ENCODE data around the gene RSPO3. TPM values are rescaled to one million over a fixed set of nuclear protein-coding genes. Genes with fewer than 3 reads are reported as not detected.
A peak's percentile ranks its signal among the peaks of the same experiment; 100 is the strongest.

RSPO3 gene
- total RNA-seq, 4 donors from 2014 or later: 61.0 to 117 (median 79.6) TPM

- TF ChIP-seq CTCF (IDR thresholded peaks at IDR 0.05): no peak
- no peak for TF ChIP-seq POLR2A (IDR thresholded peaks at IDR 0.05)
- TF ChIP-seq EP300 (IDR thresholded peaks at IDR 0.05): no peak
- no peak for TF ChIP-seq POLR2AphosphoS5 (IDR thresholded peaks at IDR 0.05)
- Histone ChIP-seq H3K36me3 (peaks cover 0 to 3% of the 10 kb centered on the region in 2 donors), H3K27me3 (no peaks in the 10 kb centered on the region), H3K4me3 (no peak overlapping the region), H3K4me1 (peaks cover 4 to 33% (median 18%) of the 10 kb centered on the region in 3 donors), H3K27ac (peak overlapping the region in 1 of 4 donors; percentile 9), H3K9me3 (no peaks in the 10 kb centered on the region)
- 71 to 100% methylated on average over 1 of the region's 1 CpG for WGBS, 2 donors (ENCODE audit: low coverage in 1 of 2)
- ATAC-seq: no peak
Observed at GRCh38 chr6:127188744-127189143, 70.3 kb downstream of the RSPO3 start.

- no peaks in the 10 kb centered on the region for H3K36me3 ChIP-seq
- H3K4me3 ChIP-seq: no peak overlapping the region
- H3K9me3 ChIP-seq: no peaks in the 10 kb centered on the region
- ATAC-seq: no peak
- no peaks in the 10 kb centered on the region for H3K27me3 ChIP-seq
- H3K27ac ChIP-seq: no peak overlapping the region
- TF ChIP-seq POLR2A (IDR thresholded peaks at IDR 0.05) (no peak), CTCF (IDR thresholded peaks at IDR 0.05) (peak; percentile 22 to 48 (median 37))
- peaks cover 4 to 35% (median 16%) of the 10 kb centered on the region in 3 donors for H3K4me1 ChIP-seq
- 32 to 36% methylated on average over 2 of the region's 2 CpGs for WGBS, 2 donors (ENCODE audit: low coverage in 1 of 2)
Observed at GRCh38 chr6:127190552-127190951, 72.1 kb downstream of the RSPO3 start.

DNA sequence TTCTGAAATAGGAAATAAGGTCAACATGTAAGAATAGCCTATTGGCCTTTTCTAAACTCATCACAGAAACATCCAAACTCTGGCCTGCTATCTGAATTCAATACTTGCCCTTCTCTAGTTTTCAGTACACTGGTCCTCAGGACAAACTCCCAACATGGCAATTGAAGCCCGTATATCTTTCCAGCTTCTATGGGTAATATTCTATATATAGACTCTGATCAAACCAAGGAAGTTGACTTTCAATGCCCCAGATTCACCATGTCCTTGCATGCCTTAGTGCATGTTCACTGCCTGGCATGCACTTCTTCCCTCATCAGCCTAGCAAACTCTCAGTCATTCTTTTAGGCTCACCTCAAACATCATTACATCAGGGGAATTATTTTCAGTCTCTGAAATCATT, 73.2 kb downstream of the RSPO3 start:
- TF ChIP-seq EP300 (IDR thresholded peaks at IDR 0.05) (no peak), CTCF (IDR thresholded peaks at IDR 0.05) (no peak), POLR2A (IDR thresholded peaks at IDR 0.05) (no peak), POLR2AphosphoS5 (IDR thresholded peaks at IDR 0.05) (no peak)
- no peak for ATAC-seq
- 50 to 58% methylated on average over 1 of the region's 1 CpG for WGBS, 2 donors (ENCODE audit: low coverage in 1 of 2)

DNA sequence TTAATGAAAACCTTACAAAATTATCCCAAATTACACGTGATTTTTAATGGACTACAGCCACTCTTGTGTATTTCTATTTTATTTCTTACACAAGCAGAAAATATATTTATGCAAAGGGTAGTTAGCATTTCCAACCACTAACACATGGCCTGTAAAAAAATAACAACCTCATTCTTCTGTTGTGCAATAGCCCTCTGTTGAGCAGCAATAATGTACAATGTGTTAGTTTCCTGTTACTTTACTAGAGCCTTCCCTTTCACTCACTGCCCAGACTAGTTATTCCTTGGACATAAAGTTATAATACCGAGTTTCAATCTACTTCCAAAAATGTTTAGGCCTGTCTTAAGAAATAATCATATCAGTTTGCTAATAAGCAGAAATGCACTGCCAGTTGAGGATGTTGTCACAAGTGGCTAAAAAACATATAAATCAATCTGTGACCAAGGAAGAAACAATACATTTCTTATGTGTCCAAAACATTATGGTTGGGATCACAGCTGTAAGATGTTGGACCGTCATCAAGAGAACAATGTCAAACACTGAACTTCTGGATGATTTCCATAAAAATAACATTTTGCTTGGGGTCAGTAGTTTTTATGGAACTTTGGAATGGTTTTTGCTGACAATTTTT, 74.6 kb downstream of the RSPO3 start:
- Histone ChIP-seq H3K27me3 (no peaks in the 10 kb centered on the region), H3K4me1 (peaks cover 4 to 32% (median 16%) of the 10 kb centered on the region in 3 donors), H3K27ac (peak overlapping the region in 3 of 4 donors; percentile 10 to 65 (median 48)), H3K9me3 (no peaks in the 10 kb centered on the region), H3K4me3 (no peak overlapping the region), H3K36me3 (peaks cover 0 to 24% of the 10 kb centered on the region in 2 donors)
- no peak for TF ChIP-seq EP300 (IDR thresholded peaks at IDR 0.05)
- TF ChIP-seq POLR2AphosphoS5 (IDR thresholded peaks at IDR 0.05): peak; percentile 57
- 43 to 56% methylated on average over 3 of the region's 3 CpGs for WGBS, 2 donors (ENCODE audit: low coverage in 1 of 2)
- ATAC-seq: peak; percentile 78

More for the DNA sequence above, 73.2 kb downstream of the RSPO3 start:
- H3K36me3 ChIP-seq: peaks cover 0 to 11% of the 10 kb centered on the region in 2 donors
- H3K27me3 ChIP-seq: no peaks in the 10 kb centered on the region
- peak overlapping the region in 1 of 4 donors; percentile 45 for H3K27ac ChIP-seq
- no peak overlapping the region for H3K4me3 ChIP-seq
- peaks cover 4 to 28% (median 16%) of the 10 kb centered on the region in 3 donors for H3K4me1 ChIP-seq
- no peaks in the 10 kb centered on the region for H3K9me3 ChIP-seq

GRCh38 chr6:127195833-127196232, 77.4 kb downstream of the RSPO3 start:
- ATAC-seq: no peak
- WGBS, 2 donors (ENCODE audit: low coverage in 1 of 2): 45 to 73% methylated on average over 3 of the region's 3 CpGs
- Histone ChIP-seq H3K27ac (no peak overlapping the region), H3K36me3 (peaks cover 0 to 30% of the 10 kb centered on the region in 2 donors), H3K27me3 (no peaks in the 10 kb centered on the region), H3K4me3 (no peak overlapping the region), H3K4me1 (peaks cover 4 to 32% (median 16%) of the 10 kb centered on the region in 3 donors), H3K9me3 (no peaks in the 10 kb centered on the region)
- TF ChIP-seq CTCF (IDR thresholded peaks at IDR 0.05): no peak
